Measurements from ENCODE around the gene CMKLR1.

CMKLR1 gene

GRCh38 chr12:108363165-108363564 lies 24.1 kb upstream of the CMKLR1 start:
- DNase-seq (ENCODE audit: low read depth in 1 of 2, low spot score in 1 of 2): no peak

- DNase-seq (ENCODE audit: low read depth in 1 of 2, low spot score in 1 of 2): no peak
Measured at GRCh38 chr12:108361606-108362005, 22.5 kb upstream of the CMKLR1 start.

- no peak for DNase-seq (ENCODE audit: low read depth in 1 of 2, low spot score in 1 of 2)
Measured at GRCh38 chr12:108360487-108360886, 21.4 kb upstream of the CMKLR1 start.

GRCh38 chr12:108360057-108360456 lies 20.9 kb upstream of the CMKLR1 start:
- DNase-seq (ENCODE audit: low read depth in 1 of 2, low spot score in 1 of 2): no peak

- DNase-seq (ENCODE audit: low read depth in 1 of 2, low spot score in 1 of 2): no peak
Measured at GRCh38 chr12:108358580-108358965, 19.5 kb upstream of the CMKLR1 start.

- no peak for DNase-seq (ENCODE audit: low read depth in 1 of 2, low spot score in 1 of 2)
Measured at GRCh38 chr12:108357834-108358579, 18.9 kb upstream of the CMKLR1 start.

GRCh38 chr12:108356835-108357806 lies 18.0 kb upstream of the CMKLR1 start:
- DNase-seq (ENCODE audit: low read depth in 1 of 2, low spot score in 1 of 2): no peak

- no peak for DNase-seq (ENCODE audit: low read depth in 1 of 2, low spot score in 1 of 2)
Measured at GRCh38 chr12:108355069-108355468, 16.0 kb upstream of the CMKLR1 start.

- DNase-seq (ENCODE audit: low read depth in 1 of 2, low spot score in 1 of 2): no peak
Measured at GRCh38 chr12:108352591-108352990, 13.5 kb upstream of the CMKLR1 start.

GRCh38 chr12:108350511-108350910 lies 11.4 kb upstream of the CMKLR1 start:
- DNase-seq (ENCODE audit: low read depth in 1 of 2, low spot score in 1 of 2): no peak

- no peak for DNase-seq (ENCODE audit: low read depth in 1 of 2, low spot score in 1 of 2)
Measured at GRCh38 chr12:108349278-108349688, 10.2 kb upstream of the CMKLR1 start.

- no peak for DNase-seq (ENCODE audit: low read depth in 1 of 2, low spot score in 1 of 2)
Measured at GRCh38 chr12:108348842-108349241, 9.7 kb upstream of the CMKLR1 start.

GRCh38 chr12:108346727-108347710 lies 7.9 kb upstream of the CMKLR1 start:
- no peak for DNase-seq (ENCODE audit: low read depth in 1 of 2, low spot score in 1 of 2)

GRCh38 chr12:108345716-108346633 lies 6.9 kb upstream of the CMKLR1 start:
- DNase-seq (ENCODE audit: low read depth in 1 of 2, low spot score in 1 of 2): no peak

GRCh38 chr12:108342985-108343384 lies 3.9 kb upstream of the CMKLR1 start:
- no peak for DNase-seq (ENCODE audit: low read depth in 1 of 2, low spot score in 1 of 2)

- no peak for DNase-seq (ENCODE audit: low read depth in 1 of 2, low spot score in 1 of 2)
Measured at GRCh38 chr12:108341854-108342847, 3.0 kb upstream of the CMKLR1 start.

- DNase-seq (ENCODE audit: low read depth in 1 of 2, low spot score in 1 of 2): no peak
Measured at GRCh38 chr12:108341356-108341755, 2.2 kb upstream of the CMKLR1 start.

GRCh38 chr12:108340037-108340436 lies 926 bp upstream of the CMKLR1 start:
- DNase-seq (ENCODE audit: low read depth in 1 of 2, low spot score in 1 of 2): no peak

All from activated T-helper 1 cell treated with anti-CD3 and anti-CD28 coated beads, Interleukin-2, amount 50 U/mL, for 16 hours (primary cell).